K562 (cell line): Measurements from ENCODE around the gene YAP1. TPM values are rescaled to one million over a fixed set of nuclear protein-coding genes. Genes with fewer than 3 reads are reported as not detected.

Experiments
- ATF3 ChIP-seq, 2 experiments: fragments of 450-650 bp in 1 of 2; sonication (generic) in 1 of 2; formaldehyde crosslinking in 1 of 2; IDR thresholded peaks in 1 of 2; conservative IDR thresholded peaks in 1 of 2; 2 replicates each; pipeline versions ENCODE4 v1.6.1 to v1.8.1; 2016 to 2023; ENCODE audit warnings: mild to moderate bottlenecking in 2 of 2, moderate library complexity in 2 of 2, inconsistent platforms in 1 of 2, missing genetic modification reagents in 1 of 2
- DPF2 ChIP-seq: fragments of 450-650 bp; IDR thresholded peaks from 2 replicates; pipeline ENCODE4 v1.6.1; 2016
- FOS ChIP-seq: IDR thresholded peaks from 3 replicates; pipeline ENCODE4 v1.6.1; 2011; ENCODE audit not compliant: insufficient read length; ENCODE audit errors: extremely low read depth
- FOSL1 ChIP-seq: fragments of 200-800 bp; sonication (Bioruptor generic); conservative IDR thresholded peaks from 2 replicates; pipeline ENCODE4 v1.6.1; 2016; ENCODE audit warnings: missing genetic modification characterization, missing compliant biosample characterization
- JUN ChIP-seq, 2 experiments: sonication (generic) in 1 of 2; formaldehyde crosslinking in 1 of 2; IDR thresholded peaks; 2 replicates each; pipeline versions ENCODE4 v1.6.1 to v1.8.0; 2012 to 2022; ENCODE audit warnings: borderline replicate concordance in 2 of 2, mild to moderate bottlenecking in 2 of 2, improper control_type of control experiment in 1 of 2, low read depth in 1 of 2, low read length in 1 of 2, missing genetic modification reagents in 1 of 2
- L3MBTL2 ChIP-seq: fragments of 450-650 bp; IDR thresholded peaks from 2 replicates; pipeline ENCODE4 v1.6.1; 2016; ENCODE audit warnings: mild to moderate bottlenecking, moderate library complexity
- MBD2 ChIP-seq: sonication (generic); IDR thresholded peaks from 2 replicates; pipeline ENCODE4 v1.6.1; 2016; ENCODE audit warnings: low read depth, borderline replicate concordance
- NFE2 ChIP-seq: IDR thresholded peaks from 2 replicates; pipeline ENCODE4 v1.6.1; 2014; ENCODE audit warnings: antibody characterized with exemption, low read depth
- NFIX ChIP-seq: fragments of 250-450 bp; sonication (Bioruptor Pico); IDR thresholded peaks from 2 replicates; pipeline ENCODE4 v1.4.0; 2020; ENCODE audit warnings: low read depth, mild to moderate bottlenecking, moderate library complexity
- POLR2AphosphoS2 ChIP-seq: IDR thresholded peaks from 2 replicates; pipeline ENCODE4 v1.6.1; 2012; ENCODE audit warnings: low read length, improper control_type of control experiment
- POLR2G ChIP-seq: fragments of 200-400 bp; formaldehyde crosslinking; IDR thresholded peaks from 2 replicates; pipeline ENCODE4 v1.6.1; 2017; ENCODE audit warnings: low read depth, mild to moderate bottlenecking, antibody characterized with exemption, low read length, moderate library complexity
- SMAD1 ChIP-seq: fragments of 150-350 bp; IDR thresholded peaks from 2 replicates; pipeline ENCODE4 v1.6.1; 2014; ENCODE audit warnings: low read length, low read depth; ENCODE audit not compliant: partially characterized antibody
- SMARCA4 ChIP-seq: fragments of 450-650 bp; IDR thresholded peaks from 2 replicates; pipeline ENCODE4 v1.6.1; 2016
- TAF15 ChIP-seq: fragments of 200-400 bp; formaldehyde crosslinking; IDR thresholded peaks from 2 replicates; pipeline ENCODE4 v1.6.1; 2017; ENCODE audit warnings: mild to moderate bottlenecking, low read depth, low read length, moderate library complexity
- TAL1 ChIP-seq: fragments of 450-650 bp; IDR thresholded peaks from 2 replicates; pipeline ENCODE4 v1.6.1; 2016; ENCODE audit warnings: mild to moderate bottlenecking
- USF2 ChIP-seq: sonication (generic); formaldehyde crosslinking; IDR thresholded peaks from 2 replicates; pipeline ENCODE4 v1.5.0; 2020; ENCODE audit warnings: missing genetic modification reagents
- ZNF197 ChIP-seq: fragments of 200-800 bp; sonication (Bioruptor generic); IDR thresholded peaks from 2 replicates; pipeline ENCODE4 v1.6.1; 2016; ENCODE audit warnings: low read depth, missing genetic modification characterization, missing compliant biosample characterization
- ZNF324 ChIP-seq: fragments of 250-450 bp; sonication (Bioruptor Pico); IDR thresholded peaks from 2 replicates; pipeline ENCODE4 v1.4.0; 2020; ENCODE audit warnings: mild to moderate bottlenecking
- polyA plus RNA-seq, 8 experiments: library from polyadenylated mRNA; depleted of rRNA in 4 of 8; stranded (reverse) in 5 of 8; unstranded in 3 of 8; fragments of >200 nt; fragmentation: Nextera tagmentation in 2 of 8; fragmentation: Illumina TruSeq in 1 of 8; extraction: Ambion mirVana in 2 of 8; extraction: Trizol in 1 of 8; gene quantifications; 2 replicates each; pipeline versions ENCODE4 v1.2.1 to v1.2.3, GENCODE V29; 2011 to 2014; ENCODE audit warnings: inconsistent platforms in 1 of 8, missing spikeins in 1 of 8
- total RNA-seq, 7 experiments: library from RNA; depleted of rRNA in 6 of 7; stranded (reverse); fragments of >200 nt in 6 of 7; fragmentation: Illumina TruSeq in 2 of 7; extraction: Trizol in 2 of 7; gene quantifications; 2 replicates each; pipeline versions ENCODE4 v1.2.1 to v1.2.3, GENCODE V29; 2011 to 2021; ENCODE audit warnings: low replicate concordance in 1 of 7
- TF ChIP-seq, protein P1 (sequence below): sonication (generic); formaldehyde crosslinking; IDR thresholded peaks from 2 replicates; pipeline ENCODE4 v1.8.0; 2023; ENCODE audit warnings: missing genetic modification reagents, mild to moderate bottlenecking, borderline replicate concordance
- TF ChIP-seq, protein P2 (sequence below): sonication (generic); formaldehyde crosslinking; IDR thresholded peaks from 2 replicates; pipeline ENCODE4 v1.8.1; 2023; ENCODE audit warnings: mild to moderate bottlenecking, missing genetic modification reagents

YAP1 gene
- total and polyA plus RNA-seq, 9 of the 15 experiments (the other 6 are each of a cell fraction or from before 2014, with no cell fraction given), result 0.18 TPM; not detected in 8

DNA sequence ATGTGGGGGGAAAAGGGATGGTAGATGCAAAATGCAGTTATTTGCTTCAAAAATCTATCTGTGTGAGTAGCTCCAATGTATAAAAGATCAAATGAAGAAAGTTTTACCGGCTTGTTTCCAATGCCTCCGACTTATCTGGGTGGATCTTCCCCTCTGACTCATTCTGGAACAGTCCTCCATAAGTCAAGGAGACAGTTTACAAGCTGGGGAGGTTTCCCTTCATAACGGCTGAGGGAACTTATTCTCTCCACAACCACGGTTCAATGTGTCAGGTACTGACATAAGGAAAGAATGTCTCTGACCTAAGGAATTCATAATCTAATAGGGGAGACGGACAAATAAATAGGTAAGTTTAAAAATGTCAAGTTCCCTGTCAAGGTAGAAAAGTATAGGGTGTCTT is 157.4 kb downstream of the YAP1 start (continued):
- TF ChIP-seq TAF15 (no peak), ZNF324 (CRISPR knock-in tag) (no peak), TAL1 (no peak), SMARCA4 (peak; percentile 66; the same call in 1 of the 2 replicates), USF2 (no peak), SMAD1 (no peak), POLR2G (no peak), ZNF197 (CRISPR knock-in tag) (no peak), DPF2 (peak; percentile 49; the same call in 1 of the 2 replicates), POLR2AphosphoS2 (no peak), JUN (IDR thresholded peaks at IDR 0.05; ENCODE audit: borderline replicate concordance, low read depth, low read length) (peak; percentile 31; the same call in 1 of the 2 replicates), JUN (CRISPR knock-in tag; IDR thresholded peaks at IDR 0.05; ENCODE audit: borderline replicate concordance) (no peak), NFE2 (no peak), FOSL1 (tag) (peak; percentile 95), FOS (peak; percentile 6), MBD2 (no peak), ATF3 (IDR thresholded peaks at IDR 0.05) (peak; percentile 72), ATF3 (CRISPR knock-in tag; conservative IDR thresholded peaks at IDR 0.05) (no peak), L3MBTL2 (no peak), NFIX (no peak)
- TF ChIP-seq, protein P1, sequence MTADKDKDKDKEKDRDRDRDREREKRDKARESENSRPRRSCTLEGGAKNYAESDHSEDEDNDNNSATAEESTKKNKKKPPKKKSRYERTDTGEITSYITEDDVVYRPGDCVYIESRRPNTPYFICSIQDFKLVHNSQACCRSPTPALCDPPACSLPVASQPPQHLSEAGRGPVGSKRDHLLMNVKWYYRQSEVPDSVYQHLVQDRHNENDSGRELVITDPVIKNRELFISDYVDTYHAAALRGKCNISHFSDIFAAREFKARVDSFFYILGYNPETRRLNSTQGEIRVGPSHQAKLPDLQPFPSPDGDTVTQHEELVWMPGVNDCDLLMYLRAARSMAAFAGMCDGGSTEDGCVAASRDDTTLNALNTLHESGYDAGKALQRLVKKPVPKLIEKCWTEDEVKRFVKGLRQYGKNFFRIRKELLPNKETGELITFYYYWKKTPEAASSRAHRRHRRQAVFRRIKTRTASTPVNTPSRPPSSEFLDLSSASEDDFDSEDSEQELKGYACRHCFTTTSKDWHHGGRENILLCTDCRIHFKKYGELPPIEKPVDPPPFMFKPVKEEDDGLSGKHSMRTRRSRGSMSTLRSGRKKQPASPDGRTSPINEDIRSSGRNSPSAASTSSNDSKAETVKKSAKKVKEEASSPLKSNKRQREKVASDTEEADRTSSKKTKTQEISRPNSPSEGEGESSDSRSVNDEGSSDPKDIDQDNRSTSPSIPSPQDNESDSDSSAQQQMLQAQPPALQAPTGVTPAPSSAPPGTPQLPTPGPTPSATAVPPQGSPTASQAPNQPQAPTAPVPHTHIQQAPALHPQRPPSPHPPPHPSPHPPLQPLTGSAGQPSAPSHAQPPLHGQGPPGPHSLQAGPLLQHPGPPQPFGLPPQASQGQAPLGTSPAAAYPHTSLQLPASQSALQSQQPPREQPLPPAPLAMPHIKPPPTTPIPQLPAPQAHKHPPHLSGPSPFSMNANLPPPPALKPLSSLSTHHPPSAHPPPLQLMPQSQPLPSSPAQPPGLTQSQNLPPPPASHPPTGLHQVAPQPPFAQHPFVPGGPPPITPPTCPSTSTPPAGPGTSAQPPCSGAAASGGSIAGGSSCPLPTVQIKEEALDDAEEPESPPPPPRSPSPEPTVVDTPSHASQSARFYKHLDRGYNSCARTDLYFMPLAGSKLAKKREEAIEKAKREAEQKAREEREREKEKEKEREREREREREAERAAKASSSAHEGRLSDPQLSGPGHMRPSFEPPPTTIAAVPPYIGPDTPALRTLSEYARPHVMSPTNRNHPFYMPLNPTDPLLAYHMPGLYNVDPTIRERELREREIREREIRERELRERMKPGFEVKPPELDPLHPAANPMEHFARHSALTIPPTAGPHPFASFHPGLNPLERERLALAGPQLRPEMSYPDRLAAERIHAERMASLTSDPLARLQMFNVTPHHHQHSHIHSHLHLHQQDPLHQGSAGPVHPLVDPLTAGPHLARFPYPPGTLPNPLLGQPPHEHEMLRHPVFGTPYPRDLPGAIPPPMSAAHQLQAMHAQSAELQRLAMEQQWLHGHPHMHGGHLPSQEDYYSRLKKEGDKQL (CRISPR knock-in tag), result no peak
- TF ChIP-seq, protein P2, sequence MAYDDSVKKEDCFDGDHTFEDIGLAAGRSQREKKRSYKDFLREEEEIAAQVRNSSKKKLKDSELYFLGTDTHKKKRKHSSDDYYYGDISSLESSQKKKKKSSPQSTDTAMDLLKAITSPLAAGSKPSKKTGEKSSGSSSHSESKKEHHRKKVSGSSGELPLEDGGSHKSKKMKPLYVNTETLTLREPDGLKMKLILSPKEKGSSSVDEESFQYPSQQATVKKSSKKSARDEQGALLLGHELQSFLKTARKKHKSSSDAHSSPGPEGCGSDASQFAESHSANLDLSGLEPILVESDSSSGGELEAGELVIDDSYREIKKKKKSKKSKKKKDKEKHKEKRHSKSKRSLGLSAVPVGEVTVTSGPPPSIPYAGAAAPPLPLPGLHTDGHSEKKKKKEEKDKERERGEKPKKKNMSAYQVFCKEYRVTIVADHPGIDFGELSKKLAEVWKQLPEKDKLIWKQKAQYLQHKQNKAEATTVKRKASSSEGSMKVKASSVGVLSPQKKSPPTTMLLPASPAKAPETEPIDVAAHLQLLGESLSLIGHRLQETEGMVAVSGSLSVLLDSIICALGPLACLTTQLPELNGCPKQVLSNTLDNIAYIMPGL, result no peak
